HepG2 (cell line): Measurements from ENCODE around the gene FBXO11. TPM values are rescaled to one million over a fixed set of nuclear protein-coding genes. Genes with fewer than 3 reads are reported as not detected.

Experiments
- ATF7-NPFF ChIP-seq: sonication (generic); formaldehyde crosslinking; IDR thresholded peaks from 2 replicates; pipeline ENCODE4 v1.8.1; 2023; ENCODE audit warnings: mild to moderate bottlenecking, low read depth, missing genetic modification reagents, moderate library complexity
- CBX1 ChIP-seq: IDR thresholded peaks from one replicate; pipeline ENCODE4 v1.6.1; 2016; ENCODE audit warnings: antibody characterized with exemption, low read depth
- HNF4G ChIP-seq, 2 experiments: sonication (generic) in 1 of 2; formaldehyde crosslinking in 1 of 2; IDR thresholded peaks; 2 replicates each; pipeline versions ENCODE4 v1.4.0 to v1.6.1; 2011 to 2020; ENCODE audit warnings: borderline replicate concordance in 2 of 2, low read depth in 2 of 2, mild to moderate bottlenecking in 2 of 2, low read length in 1 of 2, missing genetic modification reagents in 1 of 2, moderate library complexity in 1 of 2
- HNRNPL ChIP-seq: fragments of 200-400 bp; formaldehyde crosslinking; IDR thresholded peaks from 2 replicates; pipeline ENCODE4 v1.6.1; 2017; ENCODE audit warnings: mild to moderate bottlenecking, low read depth, low read length
- KMT2B ChIP-seq: IDR thresholded peaks from 2 replicates; pipeline ENCODE4 v1.6.1; 2016; ENCODE audit warnings: missing genetic modification reagents, missing compliant biosample characterization
- PLRG1 ChIP-seq: fragments of 450-650 bp; conservative IDR thresholded peaks from 2 replicates; pipeline ENCODE4 v1.6.1; 2016
- RBFOX2 ChIP-seq: fragments of 200-400 bp; formaldehyde crosslinking; IDR thresholded peaks from 2 replicates; pipeline ENCODE4 v1.6.1; 2017; ENCODE audit warnings: low read depth, mild to moderate bottlenecking, low read length
- SMC3 ChIP-seq: IDR thresholded peaks from 2 replicates; pipeline ENCODE4 v1.6.1; 2011; ENCODE audit warnings: low read length, improper control_type of control experiment
- SRSF1 ChIP-seq: fragments of 200-400 bp; formaldehyde crosslinking; optimal IDR thresholded peaks from 2 replicates; pipeline ENCODE3; 2017; ENCODE audit warnings: mild to moderate bottlenecking, low read depth, low read length, moderate library complexity
- ZNF207 ChIP-seq: fragments of 450-650 bp; IDR thresholded peaks from 2 replicates; pipeline ENCODE4 v1.6.1; 2016; ENCODE audit warnings: antibody characterized with exemption, borderline replicate concordance
- ZNF224 ChIP-seq: sonication (generic); formaldehyde crosslinking; IDR thresholded peaks from 2 replicates; pipeline ENCODE4 v1.5.0; 2020; ENCODE audit warnings: mild to moderate bottlenecking, missing genetic modification reagents
- ZNF256 ChIP-seq: sonication (generic); formaldehyde crosslinking; conservative IDR thresholded peaks from 2 replicates; pipeline ENCODE4 v1.4.0; 2020; ENCODE audit warnings: missing genetic modification reagents
- ZNF446 ChIP-seq: sonication (generic); formaldehyde crosslinking; IDR thresholded peaks from 2 replicates; pipeline ENCODE4 v1.5.0; 2020; ENCODE audit warnings: mild to moderate bottlenecking, missing genetic modification reagents
- ZNF564 ChIP-seq: sonication (generic); formaldehyde crosslinking; IDR thresholded peaks from 2 replicates; pipeline ENCODE4 v1.8.1; 2023; ENCODE audit warnings: mild to moderate bottlenecking, missing genetic modification reagents
- ZNF619 ChIP-seq: sonication (generic); formaldehyde crosslinking; IDR thresholded peaks from 2 replicates; pipeline ENCODE4 v1.4.0; 2020; ENCODE audit warnings: mild to moderate bottlenecking, missing genetic modification reagents
- ZNF766 ChIP-seq: sonication (generic); formaldehyde crosslinking; IDR thresholded peaks from 2 replicates; pipeline ENCODE4 v1.5.0; 2020; ENCODE audit warnings: missing genetic modification reagents, borderline replicate concordance
- ZNF772 ChIP-seq: sonication (generic); formaldehyde crosslinking; IDR thresholded peaks from 2 replicates; pipeline ENCODE4 v1.5.0; 2020; ENCODE audit warnings: mild to moderate bottlenecking, missing genetic modification reagents
- polyA plus RNA-seq, 8 experiments: library from polyadenylated mRNA; depleted of rRNA in 3 of 8; stranded (reverse) in 7 of 8; unstranded in 1 of 8; fragments of >200 nt; fragmentation: Illumina TruSeq in 4 of 8; extraction: Trizol in 4 of 8; gene quantifications; 2 replicates each; pipeline versions ENCODE4 v1.2.1 to v1.2.3, GENCODE V29; 2011 to 2016; ENCODE audit warnings: low read depth in 4 of 8, missing spikeins in 1 of 8, mixed read lengths in 1 of 8; ENCODE audit not compliant: insufficient read depth in 1 of 8
- total RNA-seq, 5 experiments: library from RNA; depleted of rRNA; stranded (reverse); fragments of >200 nt; fragmentation: Illumina TruSeq; extraction: Trizol; gene quantifications; 2 replicates each; pipeline ENCODE4 v1.2.3, GENCODE V29; 2016; ENCODE audit warnings: low read depth in 1 of 5
- TF ChIP-seq, protein P1 (sequence below): sonication (generic); formaldehyde crosslinking; IDR thresholded peaks from 2 replicates; pipeline ENCODE4 v1.8.1; 2023; ENCODE audit warnings: mild to moderate bottlenecking, missing genetic modification reagents
- TF ChIP-seq, protein P2 (sequence below): sonication (generic); formaldehyde crosslinking; conservative IDR thresholded peaks from 2 replicates; pipeline ENCODE4 v1.4.0; 2020; ENCODE audit warnings: missing genetic modification reagents
- TF ChIP-seq, protein P3 (sequence below): sonication (generic); formaldehyde crosslinking; IDR thresholded peaks from 2 replicates; pipeline ENCODE4 v1.5.0; 2020; ENCODE audit warnings: mild to moderate bottlenecking, missing genetic modification reagents, borderline replicate concordance

FBXO11 gene
- total and polyA plus RNA-seq, 2 of the 13 experiments (the other 11 are each of a cell fraction or from before 2014, with no cell fraction given), result 27.9 to 47.6 TPM

DNA sequence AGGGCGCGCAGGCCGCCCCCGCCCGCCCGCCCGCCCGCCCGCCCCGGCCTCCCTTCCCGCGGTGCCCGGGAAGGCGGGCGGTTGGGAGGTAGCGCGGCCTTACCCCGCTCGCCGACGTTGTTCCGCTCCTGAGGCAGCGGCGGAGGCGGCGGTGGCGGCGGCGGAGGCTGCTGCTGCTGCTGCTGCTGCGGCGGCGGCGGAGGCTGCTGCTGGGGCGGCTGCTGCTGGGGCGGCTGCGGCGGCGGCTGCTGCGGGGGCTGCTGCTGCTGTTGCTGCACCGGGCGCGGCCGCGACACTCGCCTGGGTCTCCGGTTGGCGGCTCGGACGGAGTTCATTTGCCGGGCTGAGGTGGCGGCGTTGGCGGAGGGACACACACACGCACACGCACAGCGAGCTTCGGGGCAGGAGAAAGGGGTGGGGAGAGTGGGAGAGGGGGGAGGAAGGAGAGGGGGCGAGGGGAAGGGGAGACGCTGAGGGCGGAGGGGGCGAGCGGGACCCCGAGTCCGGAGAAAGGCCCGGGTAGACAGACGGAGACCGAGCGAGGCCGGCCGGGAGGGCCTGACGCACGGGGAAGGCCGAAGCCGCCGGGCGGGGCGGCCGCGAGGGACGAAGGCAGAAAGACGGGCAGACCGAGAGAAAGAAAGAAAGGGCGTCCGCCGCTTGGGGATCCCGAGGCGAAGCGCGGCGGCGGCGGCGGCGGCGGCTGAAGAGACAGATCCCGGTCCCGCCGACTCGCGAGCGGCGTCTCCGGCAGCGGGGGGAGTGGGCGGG is 727 bp downstream of the FBXO11 start (continued):
- TF ChIP-seq ZNF564 (CRISPR knock-in tag) (no peak), ZNF446 (CRISPR knock-in tag) (0 out of 2 replicates have a peak, but pooled peaks have one; percentile 26), ATF7-NPFF (no peak; the same call in 1 of the 2 replicates), SMC3 (no peak), PLRG1 (no peak), ZNF224 (CRISPR knock-in tag) (no peak), ZNF619 (CRISPR knock-in tag) (no peak), RBFOX2 (peak; percentile 74), ZNF772 (CRISPR knock-in tag) (0 out of 2 replicates have a peak, but pooled peaks have one; percentile 42), ZNF256 (CRISPR knock-in tag) (no peak), ZNF207 (no peak), CBX1 (no peak), HNF4G (IDR thresholded peaks at IDR 0.05; ENCODE audit: borderline replicate concordance, low read depth, low read length) (no peak), HNF4G (CRISPR knock-in tag; IDR thresholded peaks at IDR 0.05; ENCODE audit: borderline replicate concordance, low read depth) (no peak), KMT2B (CRISPR knock-in tag) (no peak; the same call in 1 of the 2 replicates), ZNF766 (CRISPR knock-in tag) (0 out of 2 replicates have a peak, but pooled peaks have one; percentile 36), HNRNPL (no peak), SRSF1 (no peak)
- TF ChIP-seq, protein P1, sequence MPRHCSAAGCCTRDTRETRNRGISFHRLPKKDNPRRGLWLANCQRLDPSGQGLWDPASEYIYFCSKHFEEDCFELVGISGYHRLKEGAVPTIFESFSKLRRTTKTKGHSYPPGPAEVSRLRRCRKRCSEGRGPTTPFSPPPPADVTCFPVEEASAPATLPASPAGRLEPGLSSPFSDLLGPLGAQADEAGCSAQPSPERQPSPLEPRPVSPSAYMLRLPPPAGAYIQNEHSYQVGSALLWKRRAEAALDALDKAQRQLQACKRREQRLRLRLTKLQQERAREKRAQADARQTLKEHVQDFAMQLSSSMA (CRISPR knock-in tag), result no peak
- TF ChIP-seq, protein P2, sequence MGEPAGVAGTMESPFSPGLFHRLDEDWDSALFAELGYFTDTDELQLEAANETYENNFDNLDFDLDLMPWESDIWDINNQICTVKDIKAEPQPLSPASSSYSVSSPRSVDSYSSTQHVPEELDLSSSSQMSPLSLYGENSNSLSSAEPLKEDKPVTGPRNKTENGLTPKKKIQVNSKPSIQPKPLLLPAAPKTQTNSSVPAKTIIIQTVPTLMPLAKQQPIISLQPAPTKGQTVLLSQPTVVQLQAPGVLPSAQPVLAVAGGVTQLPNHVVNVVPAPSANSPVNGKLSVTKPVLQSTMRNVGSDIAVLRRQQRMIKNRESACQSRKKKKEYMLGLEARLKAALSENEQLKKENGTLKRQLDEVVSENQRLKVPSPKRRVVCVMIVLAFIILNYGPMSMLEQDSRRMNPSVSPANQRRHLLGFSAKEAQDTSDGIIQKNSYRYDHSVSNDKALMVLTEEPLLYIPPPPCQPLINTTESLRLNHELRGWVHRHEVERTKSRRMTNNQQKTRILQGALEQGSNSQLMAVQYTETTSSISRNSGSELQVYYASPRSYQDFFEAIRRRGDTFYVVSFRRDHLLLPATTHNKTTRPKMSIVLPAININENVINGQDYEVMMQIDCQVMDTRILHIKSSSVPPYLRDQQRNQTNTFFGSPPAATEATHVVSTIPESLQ, result no peak
- TF ChIP-seq, protein P3, sequence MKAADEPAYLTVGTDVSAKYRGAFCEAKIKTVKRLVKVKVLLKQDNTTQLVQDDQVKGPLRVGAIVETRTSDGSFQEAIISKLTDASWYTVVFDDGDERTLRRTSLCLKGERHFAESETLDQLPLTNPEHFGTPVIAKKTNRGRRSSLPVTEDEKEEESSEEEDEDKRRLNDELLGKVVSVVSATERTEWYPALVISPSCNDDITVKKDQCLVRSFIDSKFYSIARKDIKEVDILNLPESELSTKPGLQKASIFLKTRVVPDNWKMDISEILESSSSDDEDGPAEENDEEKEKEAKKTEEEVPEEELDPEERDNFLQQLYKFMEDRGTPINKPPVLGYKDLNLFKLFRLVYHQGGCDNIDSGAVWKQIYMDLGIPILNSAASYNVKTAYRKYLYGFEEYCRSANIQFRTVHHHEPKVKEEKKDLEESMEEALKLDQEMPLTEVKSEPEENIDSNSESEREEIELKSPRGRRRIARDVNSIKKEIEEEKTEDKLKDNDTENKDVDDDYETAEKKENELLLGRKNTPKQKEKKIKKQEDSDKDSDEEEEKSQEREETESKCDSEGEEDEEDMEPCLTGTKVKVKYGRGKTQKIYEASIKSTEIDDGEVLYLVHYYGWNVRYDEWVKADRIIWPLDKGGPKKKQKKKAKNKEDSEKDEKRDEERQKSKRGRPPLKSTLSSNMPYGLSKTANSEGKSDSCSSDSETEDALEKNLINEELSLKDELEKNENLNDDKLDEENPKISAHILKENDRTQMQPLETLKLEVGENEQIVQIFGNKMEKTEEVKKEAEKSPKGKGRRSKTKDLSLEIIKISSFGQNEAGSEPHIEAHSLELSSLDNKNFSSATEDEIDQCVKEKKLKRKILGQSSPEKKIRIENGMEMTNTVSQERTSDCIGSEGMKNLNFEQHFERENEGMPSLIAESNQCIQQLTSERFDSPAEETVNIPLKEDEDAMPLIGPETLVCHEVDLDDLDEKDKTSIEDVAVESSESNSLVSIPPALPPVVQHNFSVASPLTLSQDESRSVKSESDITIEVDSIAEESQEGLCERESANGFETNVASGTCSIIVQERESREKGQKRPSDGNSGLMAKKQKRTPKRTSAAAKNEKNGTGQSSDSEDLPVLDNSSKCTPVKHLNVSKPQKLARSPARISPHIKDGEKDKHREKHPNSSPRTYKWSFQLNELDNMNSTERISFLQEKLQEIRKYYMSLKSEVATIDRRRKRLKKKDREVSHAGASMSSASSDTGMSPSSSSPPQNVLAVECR (CRISPR knock-in tag), result peak; percentile 48
